Right cardiac atrium (tissue), 5 donors: ENCODE data around the gene UHRF2. TPM values are rescaled to one million over a fixed set of nuclear protein-coding genes. Genes with fewer than 3 reads are reported as not detected.

Experiments
- ATAC-seq, 2 donors: fragments of 200-7000 bp; cut with Tn5 transposase; one replicate each; pipeline versions ENCODE4 v1.8.0 to v1.9.1; 2020; ENCODE audit warnings: moderate library complexity in 2 of 2, mild to moderate bottlenecking in 1 of 2
- DNase-seq, 3 donors: peaks; one replicate each; pipeline ENCODE4 v3.0.0-alpha.2; 2020
- H3K27ac ChIP-seq: one replicate; pipeline ENCODE4 v1.5.1; 2013; ENCODE audit warnings: mild to moderate bottlenecking, low read length, control low read depth, moderate library complexity
- H3K27me3 ChIP-seq: one replicate; pipeline ENCODE4 v1.6.1; 2013; ENCODE audit not compliant: control insufficient read depth, insufficient read depth
- H3K4me1 ChIP-seq: one replicate; pipeline ENCODE4 v1.6.1; 2013; ENCODE audit warnings: low read length; ENCODE audit not compliant: control insufficient read depth, insufficient read depth
- H3K4me3 ChIP-seq: one replicate; pipeline ENCODE4 v1.5.1; 2013; ENCODE audit warnings: low read length, control low read depth
- H3K9me3 ChIP-seq: one replicate; pipeline ENCODE4 v1.6.1; 2013; ENCODE audit warnings: low read length; ENCODE audit not compliant: control insufficient read depth
- WGBS: extraction: QIAGEN DNeasy Blood & Tissue Kit; methylation state at CpG from one replicate; pipeline ENCODE4 v1.1.7; 2013; 5-methylcytosine and 5-hydroxymethylcytosine counted together
- intact Hi-C, 4 donors: fragments of 100-400 bp; cut with DNase I; formaldehyde crosslinking; loops; one replicate each; pipeline versions ENCODE4 v1.11.0 to v1.14.0; 2022 to 2023
- polyA plus RNA-seq: library from polyadenylated mRNA; stranded (reverse); fragments of 200-250 nt; gene quantifications from one replicate; pipeline ENCODE4 v1.2.3, GENCODE V29; 2013
- total RNA-seq, 4 donors: library from RNA; stranded (reverse); fragmentation: NEBNext Ultra II Directional; extraction: Animal tissue kit (Norgen Biotek cat#: 25700); gene quantifications; one replicate each; pipeline ENCODE4 v1.2.1, GENCODE V29; 2021
- donor health status: healthy with polysubstance abuse.
- donor health status: DM: no; HTN: yes; CAD: no.
- donor health status: DM: no; HTN: no; CAD: no.
- donor health status: DM: no; HTN: yes; CAD: no; lungs with severe emphysema.
- donor health status: DM: yes; HTN: yes; CAD: no.

Gene UHRF2
- total and polyA plus RNA-seq, 5 donors: 10.6 to 20.5 (median 18.2) TPM

GRCh38 chr9:6408320-6408719 is 4.7 kb upstream of the UHRF2 start:
- intact Hi-C loops: no loop called here
- DNase-seq (no peak), ATAC-seq (no peak)
- no peaks in the 10 kb centered on the region for H3K4me1 ChIP-seq
- WGBS: 84% methylated on average over 8 of the region's 8 CpGs
- no peaks in the 10 kb centered on the region for H3K9me3 ChIP-seq
- H3K27me3 ChIP-seq: no peaks in the 10 kb centered on the region
- H3K4me3 ChIP-seq: no peak overlapping the region
- no peak overlapping the region for H3K27ac ChIP-seq

- intact Hi-C loops: no loop called here
- DNase-seq (no peak), ATAC-seq (no peak)
- no peak overlapping the region for H3K27ac ChIP-seq
- H3K9me3 ChIP-seq: no peaks in the 10 kb centered on the region
- WGBS: 62% methylated on average over 3 of the region's 3 CpGs
- no peaks in the 10 kb centered on the region for H3K4me1 ChIP-seq
- no peak overlapping the region for H3K4me3 ChIP-seq
- no peaks in the 10 kb centered on the region for H3K27me3 ChIP-seq
Observed at GRCh38 chr9:6409811-6410210, 3.2 kb upstream of the UHRF2 start.

- intact Hi-C loops: no loop called here
- DNase-seq (no peak), ATAC-seq (no peak)
- Histone ChIP-seq H3K4me1 (peaks cover 3% of the 10 kb centered on the region), H3K27ac (no peak overlapping the region), H3K9me3 (no peaks in the 10 kb centered on the region), H3K27me3 (no peaks in the 10 kb centered on the region), H3K4me3 (no peak overlapping the region)
- 86% methylated on average over 4 of the region's 4 CpGs for WGBS
Observed at GRCh38 chr9:6410633-6411032, 2.4 kb upstream of the UHRF2 start.

- H3K9me3 ChIP-seq: no peaks in the 10 kb centered on the region
- intact Hi-C loops: no loop called here
- DNase-seq (peak in 2 of 3 donors; percentile 54 to 76), ATAC-seq (peak; percentile 8 to 23)
- peaks cover 3% of the 10 kb centered on the region for H3K4me1 ChIP-seq
- peak overlapping the region; percentile 84 for H3K4me3 ChIP-seq
- WGBS: under 1% methylated on average over 92 of the region's 92 CpGs
- H3K27ac ChIP-seq: peak overlapping the region; percentile 44
- no peaks in the 10 kb centered on the region for H3K27me3 ChIP-seq
Observed at GRCh38 chr9:6413365-6414246, 607 bp downstream of the UHRF2 start.

GRCh38 chr9:6414247-6414641 is 1.2 kb downstream of the UHRF2 start:
- intact Hi-C loops: no loop called here
- ATAC-seq (no peak), DNase-seq (no peak)
- H3K4me1 ChIP-seq: peaks cover 5% of the 10 kb centered on the region
- 1% methylated on average over 11 of the region's 11 CpGs for WGBS
- peak overlapping the region; percentile 44 for H3K27ac ChIP-seq
- no peaks in the 10 kb centered on the region for H3K27me3 ChIP-seq
- H3K9me3 ChIP-seq: no peaks in the 10 kb centered on the region
- peak overlapping the region; percentile 84 for H3K4me3 ChIP-seq

- H3K27ac ChIP-seq: no peak overlapping the region
- no peaks in the 10 kb centered on the region for H3K9me3 ChIP-seq
- DNase-seq (no peak), ATAC-seq (no peak)
- H3K27me3 ChIP-seq: no peaks in the 10 kb centered on the region
- peaks cover 5% of the 10 kb centered on the region for H3K4me1 ChIP-seq
- H3K4me3 ChIP-seq: no peak overlapping the region
- 62% methylated on average over 5 of the region's 5 CpGs for WGBS
- intact Hi-C loops: no loop called here
Observed at GRCh38 chr9:6415266-6415665, 2.3 kb downstream of the UHRF2 start.

- no peaks in the 10 kb centered on the region for H3K27me3 ChIP-seq
- DNase-seq (no peak), ATAC-seq (no peak)
- no peaks in the 10 kb centered on the region for H3K9me3 ChIP-seq
- H3K4me3 ChIP-seq: no peak overlapping the region
- H3K27ac ChIP-seq: no peak overlapping the region
- intact Hi-C loops: no loop called here
- peaks cover 5% of the 10 kb centered on the region for H3K4me1 ChIP-seq
- 58% methylated on average over 3 of the region's 3 CpGs for WGBS
Observed at GRCh38 chr9:6417186-6417585, 4.2 kb downstream of the UHRF2 start.

GRCh38 chr9:6418764-6419163 is 5.8 kb downstream of the UHRF2 start:
- no peak for ATAC-seq
- H3K4me3 ChIP-seq: no peak overlapping the region
- intact Hi-C loops: no loop called here

GRCh38 chr9:6424940-6425339 is 11.9 kb downstream of the UHRF2 start:
- Histone ChIP-seq H3K27me3 (no peaks in the 10 kb centered on the region), H3K27ac (no peak overlapping the region), H3K4me3 (no peak overlapping the region), H3K4me1 (no peaks in the 10 kb centered on the region), H3K9me3 (no peaks in the 10 kb centered on the region)
- DNase-seq: no peak
- intact Hi-C loops: loop anchor here in 1 of 4 donors (10.0 kb wide), 1 partner anchor 60 kb away; no protein-coding TSS in a partner anchor
- peak in 1 of 2 donors; percentile 39 for ATAC-seq
- WGBS: 66% methylated on average over 1 of the region's 1 CpG

More at GRCh38 chr9:6418764-6419163, 5.8 kb downstream of the UHRF2 start:
- no peak overlapping the region for H3K27ac ChIP-seq
- DNase-seq: no peak
- H3K9me3 ChIP-seq: no peaks in the 10 kb centered on the region
- H3K27me3 ChIP-seq: no peaks in the 10 kb centered on the region
- peaks cover 5% of the 10 kb centered on the region for H3K4me1 ChIP-seq
- WGBS: 78% methylated on average over 3 of the region's 3 CpGs

GRCh38 chr9:6426117-6426516 is 13.1 kb downstream of the UHRF2 start:
- intact Hi-C loops: loop anchor here in 1 of 4 donors (10.0 kb wide), 1 partner anchor 59 kb away; no protein-coding TSS in a partner anchor
- Histone ChIP-seq H3K4me3 (no peak overlapping the region), H3K4me1 (no peaks in the 10 kb centered on the region), H3K9me3 (no peaks in the 10 kb centered on the region), H3K27ac (no peak overlapping the region), H3K27me3 (no peaks in the 10 kb centered on the region)
- no peak for DNase-seq
- 74% methylated on average over 2 of the region's 2 CpGs for WGBS
- ATAC-seq: no peak

- no peak overlapping the region for H3K4me3 ChIP-seq
- ATAC-seq (no peak), DNase-seq (no peak)
- 92% methylated on average over 11 of the region's 11 CpGs for WGBS
- intact Hi-C loops: loop anchor here in 1 of 4 donors (10.0 kb wide), 1 partner anchor 56 kb away; no protein-coding TSS in a partner anchor
- no peaks in the 10 kb centered on the region for H3K27me3 ChIP-seq
- H3K27ac ChIP-seq: no peak overlapping the region
- peaks cover 2% of the 10 kb centered on the region for H3K4me1 ChIP-seq
- no peaks in the 10 kb centered on the region for H3K9me3 ChIP-seq
Observed at GRCh38 chr9:6428940-6429889, 16.2 kb downstream of the UHRF2 start.
